Myocyte (in vitro differentiated cells): ENCODE results near the gene SLC15A3. TPM values are rescaled to one million over a fixed set of nuclear protein-coding genes. Genes with fewer than 3 reads are reported as not detected.

Source experiments
- DNase-seq: peaks from one replicate; pipeline ENCODE4 v3.0.0-alpha.2; 2012; ENCODE audit warnings: low read depth
- total RNA-seq: library from RNA; depleted of rRNA; stranded (reverse); fragments of >200 nt; gene quantifications from 2 replicates; pipeline ENCODE4 v1.2.3, GENCODE V29; 2014

The SLC15A3 gene
- total RNA-seq, 1 donor from 2014 or later, result 9.4 TPM

DNA sequence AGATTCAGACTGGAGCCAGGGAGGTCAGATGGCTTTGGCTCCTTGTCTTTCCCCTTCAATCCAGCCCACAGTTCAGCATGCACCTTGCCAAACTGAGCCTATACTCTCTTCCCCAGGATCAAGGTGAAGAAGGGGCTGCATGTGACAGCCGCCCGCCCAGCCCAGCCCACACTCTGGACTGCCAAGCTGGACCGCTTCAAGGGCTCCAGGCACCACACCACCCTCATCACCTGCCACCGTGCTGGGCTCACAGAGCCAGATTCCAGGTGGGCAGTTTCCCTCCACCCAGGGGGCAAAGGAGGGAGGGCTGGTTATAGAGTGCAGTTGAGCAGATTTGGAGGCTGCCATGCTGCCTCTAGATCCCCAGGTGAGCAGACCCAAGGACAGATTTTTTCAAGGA is 21.6 kb downstream of the SLC15A3 start:
- no peak for DNase-seq

DNA sequence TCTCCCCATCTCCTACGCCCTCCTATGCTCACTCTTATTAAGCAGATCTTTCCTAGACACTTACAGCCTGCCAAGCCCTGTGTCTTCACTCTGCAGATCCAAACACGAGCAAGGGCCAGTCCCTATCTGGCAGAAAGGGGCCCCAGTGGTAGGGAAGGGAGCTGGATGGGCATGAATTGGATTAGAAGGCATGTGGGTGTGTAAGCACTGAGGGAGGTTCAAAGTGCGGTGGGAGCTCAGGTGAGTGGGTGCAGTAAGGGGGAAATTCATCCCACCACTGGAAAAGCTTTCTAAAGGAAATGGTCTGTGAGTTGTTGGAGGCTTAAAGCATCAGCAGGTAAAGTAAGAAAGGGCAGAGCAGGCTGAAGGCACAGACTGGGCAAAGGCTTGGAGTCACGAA is 22.2 kb downstream of the SLC15A3 start:
- no peak for DNase-seq

DNA sequence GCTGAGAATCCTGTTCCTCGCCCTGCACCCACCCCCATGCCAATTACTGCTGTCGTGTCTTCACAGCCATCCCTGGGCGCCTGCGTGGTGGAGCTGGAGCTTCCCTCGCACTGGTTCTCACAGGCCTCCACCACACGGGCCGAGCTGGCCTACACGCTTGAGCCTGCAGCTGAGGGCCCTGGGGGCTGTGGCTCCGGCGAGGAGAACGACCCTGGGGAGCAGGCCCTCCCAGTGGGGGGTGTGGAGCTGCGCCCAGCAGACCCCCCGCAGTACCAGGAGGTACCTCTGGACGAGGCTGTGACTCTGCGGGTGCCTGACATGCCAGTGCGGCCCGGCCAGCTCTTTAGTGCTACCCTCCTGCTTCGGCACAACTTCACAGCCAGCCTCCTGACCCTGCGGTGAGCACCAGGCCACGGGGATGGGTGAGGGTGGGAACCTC is 23.4 kb downstream of the SLC15A3 start:
- DNase-seq, result no peak

DNA sequence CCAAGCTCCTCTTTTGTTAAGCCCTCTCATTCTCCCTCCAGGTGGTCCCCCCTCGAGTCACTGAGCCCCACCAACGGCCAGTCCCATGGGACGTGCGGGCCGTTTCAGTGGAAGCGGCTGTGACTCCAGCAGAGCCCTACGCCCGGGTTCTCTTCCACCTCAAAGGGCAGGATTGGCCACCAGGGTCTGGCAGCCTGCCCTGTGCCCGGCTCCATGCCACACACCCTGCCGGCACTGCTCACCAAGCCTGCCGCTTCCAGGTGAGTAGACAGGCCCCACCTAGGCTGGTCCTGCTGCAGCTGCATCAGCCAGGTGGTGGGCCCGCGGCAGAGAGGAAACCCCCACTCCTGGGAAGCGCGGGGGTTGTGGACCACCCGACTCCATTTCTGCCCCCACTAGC is 24.4 kb downstream of the SLC15A3 start:
- DNase-seq, result no peak

DNA sequence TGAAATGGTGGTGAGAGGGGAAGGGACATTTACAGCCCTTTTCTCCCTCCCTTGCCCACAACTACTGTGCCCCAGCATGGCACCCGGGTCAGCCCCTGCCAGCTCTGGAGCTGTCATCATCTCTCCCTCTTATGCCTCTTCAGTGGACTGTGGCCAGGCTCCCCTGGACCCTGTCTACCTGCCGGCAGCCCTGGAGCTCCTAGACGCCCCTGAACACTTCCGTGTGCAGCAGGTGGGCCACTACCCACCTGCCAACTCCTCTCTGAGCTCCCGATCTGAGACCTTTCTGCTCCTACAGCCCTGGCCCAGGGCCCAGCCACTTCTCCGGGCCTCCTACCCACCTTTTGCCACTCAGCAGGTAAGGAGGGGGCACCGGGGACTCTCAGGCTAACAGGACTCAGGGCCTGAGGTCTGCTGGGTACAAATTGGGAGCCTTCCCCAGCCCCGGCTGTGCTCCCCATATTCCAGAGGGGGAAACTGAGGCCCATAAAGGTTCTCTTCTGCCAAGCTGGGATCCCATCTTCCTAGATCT is 24.8 kb downstream of the SLC15A3 start:
- DNase-seq, result no peak

DNA sequence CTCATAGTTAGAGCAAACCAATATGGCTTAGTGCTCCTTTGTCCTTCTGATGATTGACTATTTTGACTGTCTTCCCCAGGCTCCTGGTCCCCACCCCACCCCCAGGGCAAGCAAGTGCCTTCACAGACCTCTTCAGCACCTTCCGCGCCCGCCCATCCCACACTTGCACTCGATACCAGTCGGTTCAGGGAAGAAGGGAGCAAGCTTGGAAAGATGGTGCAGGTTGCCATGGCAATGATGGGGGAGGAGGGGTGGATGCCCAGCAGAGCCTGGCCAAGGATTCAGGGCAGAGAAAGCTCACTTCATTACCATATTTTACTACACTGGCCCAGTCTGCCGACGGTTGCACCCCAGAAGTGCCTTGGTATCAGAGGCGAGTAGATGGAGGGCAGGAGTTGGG is 25.5 kb downstream of the SLC15A3 start:
- DNase-seq, result no peak

DNA sequence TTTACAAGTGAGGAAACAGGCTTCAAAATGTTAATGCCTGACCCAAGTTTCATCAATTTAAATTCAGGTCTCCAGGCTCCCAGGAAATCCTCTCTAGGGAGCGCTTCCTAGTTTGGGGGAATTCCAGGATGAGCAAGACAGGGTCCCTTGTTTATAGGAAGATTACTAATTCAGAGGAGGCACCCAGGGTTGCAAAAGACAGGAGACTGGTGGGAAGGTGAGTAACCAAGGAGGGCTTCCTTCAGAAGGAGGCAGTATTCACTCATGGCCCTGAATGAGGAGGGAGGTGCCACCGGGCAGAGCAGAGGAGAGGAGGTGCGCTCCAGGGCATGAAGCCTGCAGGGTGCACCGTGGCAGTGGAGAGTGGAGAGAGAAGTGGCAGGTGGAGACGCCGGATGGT is 26.1 kb downstream of the SLC15A3 start:
- DNase-seq, result no peak

DNA sequence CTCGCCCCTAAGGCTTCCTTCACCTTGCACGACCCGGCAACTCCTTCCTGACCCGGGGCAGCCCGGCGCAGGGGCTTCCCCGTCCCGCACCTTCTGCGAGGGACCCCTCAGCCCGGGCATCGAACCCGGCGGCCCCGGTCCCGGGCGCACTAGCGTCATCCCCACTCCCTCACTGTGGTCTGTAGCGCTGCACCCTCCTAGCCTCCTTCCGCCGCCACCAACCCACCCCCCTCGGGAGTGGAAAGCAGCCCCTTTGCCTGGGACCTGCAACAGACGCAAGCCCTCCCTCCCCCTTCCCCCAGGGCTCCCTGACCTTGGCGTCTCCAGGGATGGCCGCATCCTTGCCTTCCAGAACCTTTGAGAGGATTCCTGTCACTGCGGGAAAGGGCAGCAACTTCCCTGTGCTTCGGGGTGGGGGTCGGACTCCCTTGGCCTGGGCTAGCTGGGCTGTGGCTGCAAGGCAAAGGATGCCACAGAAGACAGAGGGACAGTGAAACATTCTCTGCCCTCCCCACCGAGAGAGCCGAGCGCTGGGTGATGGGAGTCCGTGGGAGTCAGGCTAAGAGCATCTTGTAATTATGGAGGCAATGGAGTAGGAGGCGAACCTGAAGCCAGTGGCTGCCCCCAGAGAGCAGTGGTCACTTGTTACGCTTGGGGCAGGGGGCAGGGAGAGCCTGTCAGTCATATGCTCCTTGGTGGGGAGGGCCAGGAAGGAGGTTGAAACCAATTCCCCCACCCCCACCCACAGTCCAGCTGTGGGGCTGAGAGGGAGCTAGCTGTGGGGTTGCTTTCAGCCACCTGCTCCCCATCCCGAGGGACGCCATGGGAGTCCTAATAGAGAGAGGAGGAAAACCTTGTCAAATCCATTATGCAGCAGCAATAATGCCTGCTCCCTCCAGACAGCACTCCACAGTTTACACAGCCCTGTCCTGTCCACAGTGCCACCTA is 26.8 kb downstream of the SLC15A3 start:
- peak; percentile 27 for DNase-seq

DNA sequence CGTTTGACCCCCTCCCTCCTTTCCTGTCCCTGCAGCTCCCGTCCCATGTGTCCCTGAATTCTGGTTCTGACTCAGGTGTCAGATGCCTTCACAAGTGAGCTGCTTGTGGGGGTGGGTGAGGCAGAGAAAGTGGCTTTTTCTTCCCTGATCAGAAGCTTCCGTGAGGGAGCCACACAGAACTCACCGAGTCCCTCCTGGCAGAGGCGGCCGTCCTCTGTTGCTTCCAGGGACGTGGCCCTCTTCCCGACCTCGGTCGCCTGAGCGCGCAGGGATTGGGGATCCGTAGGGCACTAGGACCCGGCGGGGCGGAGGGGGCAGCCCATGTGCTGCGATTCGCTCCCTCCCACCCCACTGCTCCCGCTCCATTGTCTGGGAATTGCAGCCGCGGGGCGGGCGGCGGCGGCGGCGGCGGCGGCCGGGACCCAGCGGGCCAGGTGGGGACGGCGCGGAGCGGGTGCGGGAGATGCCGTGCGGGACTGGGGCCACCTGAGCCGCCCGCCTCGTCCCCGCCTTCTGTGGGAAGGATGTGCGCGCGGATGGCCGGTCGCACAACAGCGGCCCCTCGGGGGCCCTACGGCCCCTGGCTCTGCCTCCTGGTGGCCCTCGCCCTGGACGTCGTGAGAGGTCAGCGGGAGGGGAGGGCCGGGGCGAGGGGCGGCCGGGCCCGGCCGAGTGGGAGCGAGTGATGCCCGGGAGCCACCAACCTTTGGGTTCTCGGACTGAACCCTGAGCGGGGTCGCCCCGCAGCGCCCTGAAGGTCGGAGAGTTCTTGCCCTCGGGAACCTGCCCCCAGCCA is 27.7 kb downstream of the SLC15A3 start, which contains the start of gene TMEM132A:
Gene TMEM132A, plus strand, starts transcription at position 351 of the 796 bp plus-strand sequence. Its CDS starts 174 bp downstream, at position 525.
- DNase-seq, result peak; percentile 78

DNA sequence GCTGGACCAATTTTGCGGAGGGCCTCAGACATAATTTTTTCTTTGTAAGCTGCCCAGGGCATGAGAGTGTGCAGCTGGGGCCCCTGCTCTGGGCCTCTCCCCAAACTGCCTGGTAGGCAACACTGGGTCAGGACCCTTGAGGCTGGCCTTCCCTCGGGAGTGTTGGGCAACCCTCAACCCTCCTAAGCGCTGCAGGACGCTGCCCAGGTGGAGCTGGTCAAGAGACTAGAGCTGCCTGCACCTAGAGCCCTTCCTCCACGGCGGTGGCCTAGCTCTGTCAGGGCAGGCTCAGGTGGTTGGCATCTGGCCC is 28.2 kb downstream of the SLC15A3 start:
- no peak for DNase-seq

DNA sequence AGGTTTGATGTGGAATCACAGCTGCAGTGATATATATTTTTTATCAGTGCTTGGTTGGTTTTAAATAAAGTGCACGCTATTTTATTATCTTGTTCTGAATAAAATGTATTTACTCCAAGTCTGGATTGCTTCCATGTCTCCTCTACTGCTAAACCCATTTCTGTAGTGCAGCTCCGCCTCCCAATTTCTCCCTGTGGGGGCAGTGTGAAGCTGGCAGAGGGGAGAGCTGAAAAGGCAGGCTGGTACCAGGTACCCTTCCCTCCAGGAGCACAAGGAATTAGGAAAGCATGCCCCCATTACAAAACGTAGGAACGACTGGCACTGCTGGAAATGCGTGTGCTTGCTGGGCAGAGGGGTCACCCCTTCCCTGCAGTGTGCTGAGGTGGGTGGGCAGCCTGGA is 28.6 kb downstream of the SLC15A3 start:
- no peak for DNase-seq

DNA sequence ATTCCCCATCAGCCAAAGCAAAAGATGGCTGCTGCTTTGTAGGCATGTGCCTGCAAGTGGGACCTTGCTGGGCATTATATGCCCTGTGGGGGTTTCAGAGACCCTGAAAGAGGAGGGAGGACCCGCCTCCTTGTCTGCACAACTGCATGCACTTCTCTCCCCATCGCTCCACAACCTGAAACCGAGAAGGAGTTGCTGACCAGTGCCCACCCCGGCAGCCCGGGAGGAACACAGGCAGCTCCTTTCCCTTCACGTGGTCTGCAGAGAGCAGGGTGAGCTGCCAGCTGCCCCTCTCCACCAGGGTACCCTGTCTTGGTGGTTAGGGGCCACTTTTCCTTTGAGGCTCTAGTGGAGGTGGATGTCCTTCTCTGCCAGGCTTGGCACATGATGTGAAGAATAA is 29.1 kb downstream of the SLC15A3 start:
- DNase-seq, result no peak

DNA sequence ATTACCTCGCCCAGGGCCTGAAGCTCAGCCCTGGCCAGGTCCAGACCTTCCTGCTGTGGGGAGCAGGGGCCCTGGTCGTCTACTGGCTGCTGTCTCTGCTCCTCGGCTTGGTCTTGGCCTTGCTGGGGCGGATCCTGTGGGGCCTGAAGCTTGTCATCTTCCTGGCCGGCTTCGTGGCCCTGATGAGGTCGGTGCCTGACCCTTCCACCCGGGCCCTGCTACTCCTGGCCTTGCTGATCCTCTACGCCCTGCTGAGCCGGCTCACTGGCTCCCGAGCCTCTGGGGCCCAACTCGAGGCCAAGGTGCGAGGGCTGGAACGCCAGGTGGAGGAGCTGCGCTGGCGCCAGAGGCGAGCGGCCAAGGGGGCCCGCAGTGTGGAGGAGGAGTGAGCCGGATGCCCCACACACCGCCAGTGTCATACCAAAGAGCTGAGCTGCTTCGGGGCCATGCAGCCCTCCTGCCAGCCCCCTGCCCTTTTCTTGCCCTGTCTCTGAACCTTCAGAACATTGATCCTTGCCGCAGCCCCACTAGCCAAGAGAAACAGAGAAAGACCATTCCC is 30.1 kb downstream of the SLC15A3 start:
- no peak for DNase-seq

DNA sequence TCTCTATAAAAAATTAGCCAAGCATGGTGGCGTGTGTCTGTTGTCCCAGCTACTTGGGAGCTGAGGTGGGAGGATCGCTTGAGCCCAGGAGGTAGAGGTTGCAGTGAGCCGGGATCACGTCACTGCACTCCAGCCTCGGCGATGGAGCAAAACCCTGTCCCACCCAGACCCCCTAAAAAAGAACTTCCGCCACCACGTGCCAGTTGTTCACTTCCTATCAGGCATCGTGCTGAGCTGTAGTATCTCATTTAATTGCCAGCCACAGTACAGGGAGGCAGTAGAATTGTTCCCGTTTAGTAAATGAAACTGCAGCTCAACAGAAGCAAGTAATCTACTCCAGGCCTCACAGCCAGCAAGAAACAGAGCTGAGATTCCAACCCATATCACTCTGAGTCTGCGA is 30.7 kb downstream of the SLC15A3 start:
- DNase-seq, result no peak

DNA sequence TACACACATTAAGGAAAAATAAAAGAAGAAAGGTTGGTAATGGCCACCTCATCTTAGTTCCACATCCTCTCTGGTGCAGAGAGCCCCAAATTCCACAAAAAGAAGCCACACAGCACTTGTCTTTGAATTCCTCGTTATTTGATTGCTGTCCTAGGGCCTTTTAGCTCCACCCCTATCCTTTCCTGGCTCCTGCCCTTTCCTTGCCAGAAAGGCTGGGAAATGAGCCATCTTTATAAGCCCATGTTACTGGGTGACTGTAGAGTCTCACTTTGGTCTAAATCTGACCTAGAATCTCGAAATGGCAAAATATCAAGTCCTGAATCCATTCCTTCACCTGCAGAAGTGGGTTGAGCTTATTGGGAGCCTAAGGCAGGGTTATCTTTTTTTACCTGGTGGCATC is 32.0 kb downstream of the SLC15A3 start:
- no peak for DNase-seq

DNA sequence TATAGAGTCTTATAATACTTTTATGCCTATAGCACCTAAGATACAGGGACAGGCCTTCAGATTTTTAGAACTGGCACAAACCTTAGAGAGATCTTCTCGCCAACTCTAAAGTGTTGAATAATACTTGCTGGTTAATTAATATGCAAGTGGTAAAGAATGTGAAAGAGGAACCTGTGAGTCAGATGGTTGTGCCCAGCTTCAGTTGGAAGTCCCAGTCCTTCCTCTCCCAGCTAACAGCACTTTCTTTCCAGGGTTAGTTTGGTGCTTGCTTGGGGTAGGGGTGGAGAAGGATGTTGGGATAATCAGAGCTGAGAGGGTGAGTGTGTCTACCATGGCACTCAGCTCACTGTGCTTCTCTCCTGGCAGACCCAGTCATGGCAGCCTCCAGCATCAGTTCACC is 32.7 kb downstream of the SLC15A3 start:
- DNase-seq, result no peak

DNA sequence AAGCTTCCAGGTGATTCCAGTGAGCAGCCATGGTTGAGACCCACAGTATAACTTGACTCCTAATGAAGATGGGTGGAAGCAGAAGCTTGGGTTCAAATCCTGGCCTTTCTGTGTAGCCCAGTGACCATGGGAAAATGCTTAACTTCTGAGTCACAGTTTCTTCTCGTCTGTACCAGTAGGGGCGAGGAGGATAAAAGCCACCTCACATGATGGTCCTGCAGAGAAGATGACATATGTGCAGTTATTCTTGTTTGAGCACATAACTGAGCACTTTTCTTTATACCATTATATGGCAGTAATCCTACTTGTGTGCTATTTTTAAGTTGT is 33.1 kb downstream of the SLC15A3 start:
- peak; percentile 48 for DNase-seq

DNA sequence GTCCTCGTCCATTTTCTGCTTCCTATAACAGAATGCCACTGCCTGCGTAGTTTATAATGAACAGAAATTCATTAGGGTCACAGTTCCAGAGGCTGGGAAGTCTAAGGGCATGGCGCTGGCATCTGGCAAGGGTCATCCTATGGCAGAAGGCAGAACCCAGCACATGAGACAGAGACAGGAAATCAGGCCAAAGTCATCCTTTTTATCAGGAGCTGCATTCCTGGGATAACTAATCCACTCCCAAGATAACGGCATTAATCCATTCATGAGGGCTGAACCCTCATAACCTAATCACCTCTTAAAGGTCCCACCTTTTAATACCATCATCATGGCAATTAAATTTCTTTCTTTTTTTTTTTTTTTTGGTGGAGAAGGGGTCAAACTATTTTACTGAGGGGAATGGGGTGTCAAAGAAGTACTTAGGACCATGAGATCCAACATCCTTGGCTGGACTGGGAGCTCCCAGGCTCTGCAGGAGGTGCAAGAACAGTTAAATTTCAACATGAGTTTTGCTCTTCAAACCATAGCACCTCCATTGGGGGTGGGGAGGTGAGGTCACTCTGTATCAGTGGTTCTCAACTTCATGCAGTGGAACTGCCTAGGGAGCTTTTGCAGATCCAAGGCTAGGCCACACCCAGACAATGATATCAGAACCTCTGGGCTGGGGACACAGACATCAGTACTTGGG is 33.6 kb downstream of the SLC15A3 start:
- DNase-seq, result no peak

DNA sequence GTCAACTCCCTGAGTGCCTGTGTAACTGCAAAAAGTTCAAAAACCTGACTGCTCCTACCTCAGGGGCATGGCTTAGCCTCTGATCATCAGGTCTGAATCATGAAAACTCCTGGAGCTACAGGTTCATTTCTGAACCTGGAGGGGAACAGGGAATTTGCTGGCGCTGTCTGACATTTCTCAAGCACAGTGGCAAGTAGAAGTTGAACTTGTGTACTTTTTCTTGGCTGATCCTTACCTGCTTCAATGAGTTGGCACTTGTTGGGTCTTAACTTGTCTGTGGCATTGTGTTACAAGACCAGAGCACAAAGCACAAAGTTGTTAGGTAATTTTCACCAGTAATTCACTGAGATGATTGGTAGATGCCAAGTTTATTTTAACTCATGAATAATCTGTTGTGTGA is 34.7 kb downstream of the SLC15A3 start:
- no peak for DNase-seq

DNA sequence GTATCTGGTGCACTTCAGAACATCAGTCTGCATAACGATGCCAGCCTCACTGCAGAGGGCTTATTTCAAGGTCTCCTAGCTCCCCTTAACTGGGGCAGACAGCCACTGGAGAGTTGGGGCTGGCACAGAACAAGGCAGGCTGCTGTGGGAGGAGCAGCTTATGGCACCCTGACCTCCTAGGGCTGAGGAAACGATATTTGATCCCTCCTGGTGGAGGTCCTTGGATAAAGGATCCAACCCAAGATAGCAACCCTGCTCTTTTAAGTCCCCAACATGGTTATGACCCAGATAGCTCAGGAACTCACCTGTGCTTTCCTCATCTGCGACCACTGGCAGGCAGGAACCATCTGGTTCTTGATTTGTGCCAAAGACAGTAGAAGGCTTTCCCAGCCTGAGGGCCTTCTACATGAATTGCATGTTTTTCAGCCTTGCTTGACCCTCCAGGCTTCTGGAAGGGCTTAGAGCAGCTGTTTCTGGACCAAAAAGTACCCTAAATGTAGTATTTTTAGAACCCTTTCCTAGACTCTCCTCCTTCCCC is 35.2 kb downstream of the SLC15A3 start:
- DNase-seq, result no peak
